ENCODE results near the gene CDH13. TPM values are rescaled to one million over a fixed set of nuclear protein-coding genes. Genes with fewer than 3 reads are reported as not detected.
"Not testable (repeated sequence)": the region's sequence is repeated elsewhere in the genome, so short reads cannot be mapped to it uniquely, and the experiment has no call there.

The CDH13 gene
- total RNA-seq, 1 donor, result 102 TPM

- H3K4me2 ChIP-seq (ENCODE audit: insufficient read depth, low read length), result peak overlapping the region; percentile 14
- no peak for DNase-seq (ENCODE audit: insufficient read length, low spot score, missing footprints)
- H2AFZ ChIP-seq (ENCODE audit: low read length), result no peak overlapping the region
- H3K27ac ChIP-seq (ENCODE audit: low read depth, low read length), result no peak overlapping the region
- no peaks in the 10 kb centered on the region for H3K4me1 ChIP-seq (ENCODE audit: insufficient read depth, low read length)
- H3K4me3 ChIP-seq (ENCODE audit: insufficient read depth, low read length), result no peak overlapping the region
- H3K27me3 ChIP-seq (ENCODE audit: insufficient read depth, low read length), result no peaks in the 10 kb centered on the region
- no peaks in the 10 kb centered on the region for H3K9me3 ChIP-seq (ENCODE audit: low read depth, low read length)
- no peaks in the 10 kb centered on the region for H3K36me3 ChIP-seq (ENCODE audit: insufficient read depth, low read length)
- no peaks in the 10 kb centered on the region for H4K20me1 ChIP-seq (ENCODE audit: insufficient read depth, low read length)
- TF ChIP-seq, protein P1, sequence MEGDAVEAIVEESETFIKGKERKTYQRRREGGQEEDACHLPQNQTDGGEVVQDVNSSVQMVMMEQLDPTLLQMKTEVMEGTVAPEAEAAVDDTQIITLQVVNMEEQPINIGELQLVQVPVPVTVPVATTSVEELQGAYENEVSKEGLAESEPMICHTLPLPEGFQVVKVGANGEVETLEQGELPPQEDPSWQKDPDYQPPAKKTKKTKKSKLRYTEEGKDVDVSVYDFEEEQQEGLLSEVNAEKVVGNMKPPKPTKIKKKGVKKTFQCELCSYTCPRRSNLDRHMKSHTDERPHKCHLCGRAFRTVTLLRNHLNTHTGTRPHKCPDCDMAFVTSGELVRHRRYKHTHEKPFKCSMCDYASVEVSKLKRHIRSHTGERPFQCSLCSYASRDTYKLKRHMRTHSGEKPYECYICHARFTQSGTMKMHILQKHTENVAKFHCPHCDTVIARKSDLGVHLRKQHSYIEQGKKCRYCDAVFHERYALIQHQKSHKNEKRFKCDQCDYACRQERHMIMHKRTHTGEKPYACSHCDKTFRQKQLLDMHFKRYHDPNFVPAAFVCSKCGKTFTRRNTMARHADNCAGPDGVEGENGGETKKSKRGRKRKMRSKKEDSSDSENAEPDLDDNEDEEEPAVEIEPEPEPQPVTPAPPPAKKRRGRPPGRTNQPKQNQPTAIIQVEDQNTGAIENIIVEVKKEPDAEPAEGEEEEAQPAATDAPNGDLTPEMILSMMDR (IDR thresholded peaks at IDR 0.05; ENCODE audit: extremely low read depth, low read depth, low read length), result no peak
- H3K79me2 ChIP-seq (ENCODE audit: insufficient read depth, low read length), result no peaks in the 10 kb centered on the region
Measured at GRCh38 chr16:82924075-82924854, 297.5 kb downstream of the CDH13 start.

- Histone ChIP-seq H3K4me3 (ENCODE audit: insufficient read depth, low read length) (no peak overlapping the region), H3K27ac (ENCODE audit: low read depth, low read length) (no peak overlapping the region), H3K79me2 (ENCODE audit: insufficient read depth, low read length) (no peaks in the 10 kb centered on the region), H4K20me1 (ENCODE audit: insufficient read depth, low read length) (no peaks in the 10 kb centered on the region), H3K4me1 (ENCODE audit: insufficient read depth, low read length) (no peaks in the 10 kb centered on the region), H3K36me3 (ENCODE audit: insufficient read depth, low read length) (no peaks in the 10 kb centered on the region), H3K9me3 (ENCODE audit: low read depth, low read length) (no peaks in the 10 kb centered on the region), H3K27me3 (ENCODE audit: insufficient read depth, low read length) (no peaks in the 10 kb centered on the region), H3K4me2 (ENCODE audit: insufficient read depth, low read length) (no peak overlapping the region), H2AFZ (ENCODE audit: low read length) (no peak overlapping the region)
- TF ChIP-seq, protein P1 (IDR thresholded peaks at IDR 0.05; ENCODE audit: extremely low read depth, low read depth, low read length), result no peak
- DNase-seq (ENCODE audit: insufficient read length, low spot score, missing footprints), result no peak
Measured at GRCh38 chr16:82926500-82926899, 299.7 kb downstream of the CDH13 start.

DNA sequence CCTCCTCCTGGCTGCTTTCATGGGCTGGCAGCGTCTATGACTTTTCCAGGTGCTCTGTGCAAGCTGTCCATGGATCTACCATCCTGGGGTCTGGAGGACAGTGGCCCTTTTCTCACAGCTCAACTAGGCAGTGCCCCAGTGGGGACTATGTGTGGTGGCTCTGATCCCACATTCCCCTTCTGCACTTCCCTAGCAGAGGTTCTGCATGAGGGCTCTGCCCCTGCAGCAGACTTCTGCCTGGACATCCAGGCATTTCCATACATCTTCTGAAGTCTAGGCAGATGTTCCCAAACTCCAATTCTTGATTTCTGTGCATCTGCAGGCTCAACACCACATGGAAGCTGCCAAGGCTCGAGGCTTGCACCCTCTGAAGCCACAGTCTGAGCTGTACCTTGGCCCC is 307.2 kb downstream of the CDH13 start:
- H2AFZ ChIP-seq (ENCODE audit: low read length); H3K9me3 ChIP-seq (ENCODE audit: low read depth, low read length); DNase-seq (ENCODE audit: insufficient read length, low spot score, missing footprints): not testable (repeated sequence)

GRCh38 chr16:82935766-82936165 is 309.0 kb downstream of the CDH13 start:
- Histone ChIP-seq H3K27me3 (ENCODE audit: insufficient read depth, low read length) (no peaks in the 10 kb centered on the region), H3K4me2 (ENCODE audit: insufficient read depth, low read length) (no peak overlapping the region), H4K20me1 (ENCODE audit: insufficient read depth, low read length) (no peaks in the 10 kb centered on the region), H3K36me3 (ENCODE audit: insufficient read depth, low read length) (no peaks in the 10 kb centered on the region), H3K27ac (ENCODE audit: low read depth, low read length) (no peak overlapping the region), H3K4me3 (ENCODE audit: insufficient read depth, low read length) (no peak overlapping the region), H3K9me3 (ENCODE audit: low read depth, low read length) (peaks cover 2% of the 10 kb centered on the region), H3K79me2 (ENCODE audit: insufficient read depth, low read length) (no peaks in the 10 kb centered on the region), H2AFZ (ENCODE audit: low read length) (no peak overlapping the region), H3K4me1 (ENCODE audit: insufficient read depth, low read length) (peaks cover 5% of the 10 kb centered on the region)
- DNase-seq (ENCODE audit: insufficient read length, low spot score, missing footprints), result no peak
- TF ChIP-seq, protein P1 (IDR thresholded peaks at IDR 0.05; ENCODE audit: extremely low read depth, low read depth, low read length), result no peak

More for the DNA sequence above, 307.2 kb downstream of the CDH13 start:
- H3K36me3 ChIP-seq (ENCODE audit: insufficient read depth, low read length); H4K20me1 ChIP-seq (ENCODE audit: insufficient read depth, low read length); H3K4me3 ChIP-seq (ENCODE audit: insufficient read depth, low read length); H3K4me2 ChIP-seq (ENCODE audit: insufficient read depth, low read length); H3K4me1 ChIP-seq (ENCODE audit: insufficient read depth, low read length); H3K27ac ChIP-seq (ENCODE audit: low read depth, low read length); H3K27me3 ChIP-seq (ENCODE audit: insufficient read depth, low read length); H3K79me2 ChIP-seq (ENCODE audit: insufficient read depth, low read length): not testable (repeated sequence)
